Esophagus mucosa (tissue), 1 donor: ENCODE results near the gene ZGRF1. TPM values are rescaled to one million over a fixed set of nuclear protein-coding genes. Genes with fewer than 3 reads are reported as not detected.
"Not testable (repeated sequence)": the region's sequence is repeated elsewhere in the genome, so short reads cannot be mapped to it uniquely, and the experiment has no call there.

Experiments
- ATAC-seq: fragments of 200-7000 bp; cut with Tn5 transposase; one replicate; pipeline ENCODE4 v1.9.1; 2020
- total RNA-seq: library from RNA; stranded (reverse); gene quantifications from one replicate; pipeline ENCODE4 v1.2.4, GENCODE V29; 2023
- donor health status: DM: yes; HTN: yes; CAD: no.

Gene ZGRF1
- total RNA-seq, 1 donor from 2014 or later = 5.2 TPM

- no peak for ATAC-seq
Observed at GRCh38 chr4:112546476-112546875, 90.2 kb downstream of the ZGRF1 start.

DNA sequence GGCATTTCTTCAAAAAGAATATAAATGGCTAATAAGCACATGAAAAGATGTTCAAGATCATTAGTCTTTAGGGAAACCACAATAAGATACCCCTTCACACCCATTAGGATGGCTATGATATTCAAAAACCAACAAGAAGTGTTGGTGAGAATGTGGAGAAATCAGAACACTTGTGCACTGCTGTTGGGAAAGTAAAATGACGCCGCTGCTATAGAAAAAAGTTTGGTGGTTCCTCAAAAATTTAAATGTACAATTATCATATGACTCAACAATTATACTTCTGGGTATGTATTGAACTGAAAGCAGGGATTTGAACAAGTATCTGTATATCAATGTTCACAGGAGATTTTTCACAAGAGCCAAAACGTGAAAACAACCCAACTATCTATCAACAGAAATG lies 91.4 kb downstream of the ZGRF1 start:
- no peak for ATAC-seq

DNA sequence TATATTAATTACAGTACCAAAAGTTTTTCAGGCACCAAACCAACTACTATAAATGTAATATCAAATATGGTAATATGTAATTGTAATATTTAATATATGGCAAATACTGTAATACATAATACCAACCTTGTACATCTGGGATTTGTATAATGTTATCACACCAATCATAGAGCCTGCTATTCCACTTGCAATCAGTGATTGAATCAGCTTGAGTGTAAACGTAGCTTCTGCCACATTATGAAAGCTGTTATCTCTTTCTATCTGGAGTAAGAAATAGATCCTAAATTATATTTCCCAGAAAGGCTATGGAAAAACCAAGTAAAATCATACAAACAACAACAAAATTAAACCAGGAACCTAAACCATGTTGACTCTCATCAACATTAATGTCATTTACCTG lies 96.0 kb downstream of the ZGRF1 start:
- no peak for ATAC-seq

- no peak for ATAC-seq
Observed at GRCh38 chr4:112536123-112536522, 100.6 kb downstream of the ZGRF1 start.

DNA sequence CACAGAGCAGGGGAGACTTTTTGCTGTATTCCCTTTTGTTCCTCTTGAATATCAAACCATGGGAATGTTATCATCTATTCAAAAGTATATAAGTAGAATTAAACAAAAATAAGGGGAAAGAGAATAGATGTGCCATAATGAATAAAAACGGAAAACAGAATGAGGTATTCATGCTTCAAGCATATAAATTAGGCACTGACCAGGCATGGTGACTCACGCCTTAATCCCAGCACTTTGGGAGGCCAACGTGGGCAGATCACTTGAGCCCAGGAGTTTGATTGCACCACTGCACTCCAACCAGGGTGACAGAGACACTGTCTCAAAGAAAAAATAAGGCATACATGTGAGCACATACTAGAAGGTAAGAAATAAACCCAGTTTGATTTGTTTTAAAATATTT lies 104.4 kb downstream of the ZGRF1 start:
- no peak for ATAC-seq

GRCh38 chr4:112531146-112531545 lies 105.6 kb downstream of the ZGRF1 start:
- no peak for ATAC-seq

- no peak for ATAC-seq
Observed at GRCh38 chr4:112526061-112526460, 110.6 kb downstream of the ZGRF1 start.

DNA sequence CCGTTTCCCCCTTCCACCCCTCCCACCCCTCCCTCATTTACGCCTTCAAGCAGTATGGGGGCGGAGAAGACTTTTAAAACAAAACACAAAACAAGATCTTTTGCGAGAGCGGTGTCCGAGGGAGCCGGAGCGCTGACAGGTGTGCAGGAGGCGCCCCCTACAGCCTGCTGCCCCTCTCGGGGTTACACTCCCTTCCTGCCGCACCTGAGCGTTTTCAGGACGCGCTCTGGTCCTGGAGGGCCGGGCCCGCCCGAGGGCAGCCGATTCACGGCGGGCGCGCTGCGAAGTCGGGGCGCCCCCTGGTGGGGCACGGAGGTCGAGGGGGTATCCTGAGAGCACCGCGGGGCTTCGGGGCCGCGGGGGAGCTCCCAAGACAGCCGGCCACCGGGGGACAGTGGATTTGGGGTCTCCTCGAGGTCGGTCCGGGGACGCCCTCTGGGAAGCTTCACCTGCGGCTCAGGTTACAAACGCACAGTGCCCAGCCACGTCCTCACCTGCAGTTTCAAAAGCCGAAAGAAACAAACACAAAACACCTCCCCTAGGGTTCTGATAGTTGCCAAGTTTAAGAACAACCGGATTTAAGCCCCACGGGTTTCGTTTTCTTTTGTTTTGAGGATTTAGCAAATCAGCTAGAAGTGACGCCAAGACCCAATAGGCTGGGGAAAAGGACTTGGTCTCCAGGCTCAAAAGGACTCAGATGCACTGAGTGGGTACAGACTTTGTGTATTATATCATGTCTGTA lies 112.8 kb downstream of the ZGRF1 start:
- ATAC-seq = peak; percentile 72

- ATAC-seq = no peak
Observed at GRCh38 chr4:112523008-112523721, 113.5 kb downstream of the ZGRF1 start.

DNA sequence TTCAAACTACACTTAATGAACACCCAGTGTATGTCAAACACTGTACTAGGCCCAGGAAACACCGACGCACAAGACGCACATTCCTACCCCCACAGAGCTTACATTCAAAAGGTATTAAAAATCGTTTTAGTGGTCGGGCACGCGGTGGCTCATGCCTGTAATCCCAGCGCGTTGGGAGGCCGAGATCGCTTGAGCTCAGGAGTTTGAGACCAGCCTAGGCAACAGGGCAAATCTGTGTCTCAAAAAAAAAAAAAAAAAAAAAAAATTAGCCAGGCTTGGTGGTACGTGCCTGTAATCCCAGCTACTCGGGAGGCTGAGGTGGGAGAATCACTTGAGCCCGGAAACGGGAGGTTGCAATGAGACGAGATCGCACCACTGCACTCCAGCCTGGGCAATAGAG lies 114.3 kb downstream of the ZGRF1 start:
- ATAC-seq = not testable (repeated sequence)

- peak; percentile 54 for ATAC-seq
Observed at GRCh38 chr4:112521123-112522023, 115.3 kb downstream of the ZGRF1 start.

DNA sequence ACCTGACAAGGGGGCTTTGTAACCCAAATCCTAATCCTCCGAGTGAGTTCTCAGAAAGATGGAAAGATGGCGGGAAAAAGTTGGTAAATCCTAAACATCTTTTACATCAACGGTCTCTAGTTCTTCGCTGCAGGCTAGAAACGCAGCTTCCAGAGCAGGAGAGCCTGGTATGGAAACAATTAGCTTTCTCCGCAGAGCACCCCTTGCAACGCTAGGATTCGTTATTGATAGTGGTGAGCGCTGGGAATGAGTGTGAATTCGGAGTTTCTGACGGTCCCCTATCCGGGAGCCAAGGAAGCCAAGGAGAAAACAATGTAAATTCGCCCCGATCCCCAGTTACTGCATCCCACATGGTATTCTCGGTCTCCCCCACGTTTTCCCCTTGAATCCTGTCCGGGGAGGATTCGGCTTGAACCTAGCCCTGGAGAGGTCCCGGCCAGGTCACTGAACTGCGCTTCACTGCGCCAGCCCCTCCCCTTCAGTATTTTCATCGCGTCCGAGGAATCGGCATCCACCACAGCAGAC lies 116.0 kb downstream of the ZGRF1 start:
- no peak for ATAC-seq

GRCh38 chr4:112519689-112520597 lies 116.8 kb downstream of the ZGRF1 start:
- ATAC-seq = no peak

GRCh38 chr4:112518675-112519074 lies 118.0 kb downstream of the ZGRF1 start:
- no peak for ATAC-seq

GRCh38 chr4:112517911-112518310 lies 118.8 kb downstream of the ZGRF1 start:
- no peak for ATAC-seq

GRCh38 chr4:112517067-112517634 lies 119.6 kb downstream of the ZGRF1 start:
- no peak for ATAC-seq

DNA sequence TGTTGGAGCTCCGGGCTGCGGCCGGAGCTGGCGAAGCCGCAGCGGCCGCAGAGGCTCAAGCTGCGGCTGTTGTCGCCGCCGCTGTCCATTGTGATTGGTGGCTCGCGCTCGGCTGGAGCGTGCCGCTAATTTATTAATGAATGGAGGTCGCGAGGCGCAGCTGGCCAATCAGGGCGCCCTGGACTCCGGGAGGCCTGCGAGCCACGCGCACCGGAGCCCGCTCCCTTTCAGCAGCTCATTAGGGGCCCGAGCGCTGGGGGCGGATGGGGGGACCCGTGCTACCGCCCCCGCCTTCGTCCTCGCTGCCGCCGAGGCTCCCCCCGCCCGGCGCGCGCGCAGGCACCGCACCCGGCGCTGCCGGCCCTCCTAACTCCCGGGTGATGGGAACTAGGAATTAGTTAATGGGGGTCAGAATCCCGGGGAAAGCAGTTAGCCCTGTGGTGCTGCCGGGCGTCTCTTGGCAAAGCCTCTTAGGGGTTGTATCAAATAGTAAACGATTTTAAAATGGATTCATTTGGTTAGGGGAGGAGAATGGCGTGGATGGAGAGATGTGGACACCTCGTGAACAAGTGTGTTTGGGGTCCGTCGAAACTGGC lies 120.1 kb downstream of the ZGRF1 start:
- ATAC-seq = no peak

GRCh38 chr4:112516066-112516470 lies 120.6 kb downstream of the ZGRF1 start, which contains the start of gene NEUROG2:
NEUROG2 (minus strand) TSS chr4:112516180; CDS start chr4:112515475, 705 bp downstream.
- no peak for ATAC-seq

DNA sequence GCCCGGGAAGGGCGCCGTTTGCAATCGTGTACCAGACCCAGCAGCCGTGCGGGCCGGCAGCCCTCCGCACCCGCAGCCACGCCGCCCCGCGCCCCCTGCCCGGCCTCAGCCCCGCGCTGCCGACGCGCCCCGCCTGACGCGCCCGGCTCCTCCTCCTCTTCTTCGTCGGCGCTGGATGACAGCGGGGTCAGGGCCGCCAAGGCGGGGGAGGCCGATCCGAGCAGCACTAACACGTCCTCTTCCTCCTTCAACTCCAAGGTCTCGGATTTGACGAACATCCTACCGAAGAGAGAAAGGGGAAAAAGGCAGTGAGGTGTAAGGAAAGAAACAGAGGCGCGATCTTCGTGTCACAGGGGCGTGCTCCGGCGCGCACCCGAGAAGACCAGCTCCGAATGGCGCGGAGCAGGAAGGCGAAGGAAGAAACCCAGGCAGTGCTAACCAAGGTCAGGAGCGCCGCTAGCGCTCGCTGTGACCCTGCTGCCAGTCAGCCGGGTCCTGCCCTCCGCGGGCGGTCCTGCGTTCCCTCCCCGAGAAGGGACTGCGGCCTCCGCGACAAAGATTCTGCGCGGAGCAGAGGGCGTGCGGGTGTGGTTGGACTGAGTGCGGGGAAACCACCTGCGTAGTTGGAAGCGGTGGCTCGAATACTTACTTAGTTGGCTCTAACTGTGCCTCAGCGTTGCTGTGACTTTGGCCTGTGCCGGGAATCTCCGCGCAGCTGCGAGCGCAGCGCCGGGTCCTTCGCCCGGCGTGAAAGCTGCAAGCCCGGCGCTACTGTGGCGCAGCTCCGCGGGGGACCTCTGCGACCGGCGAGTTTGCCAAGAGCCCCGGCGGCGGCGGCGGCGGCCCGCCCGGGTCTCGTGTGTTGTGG lies 121.3 kb downstream of the ZGRF1 start:
- ATAC-seq = peak; percentile 58
